ENCODE measurements around the gene IGF2BP3. TPM values are rescaled to one million over a fixed set of nuclear protein-coding genes. Genes with fewer than 3 reads are reported as not detected.

Gene IGF2BP3
- total and polyA plus RNA-seq, 3 donors from 2014 or later = 17.8 to 36.0 (median 20.1) TPM

GRCh38 chr7:23469150-23469960 is 936 bp downstream of the IGF2BP3 start:
- peak overlapping the region; percentile 29 to 55 for H3K27ac ChIP-seq

GRCh38 chr7:23468526-23469149 is 1.7 kb downstream of the IGF2BP3 start:
- Histone ChIP-seq H3K4me1 (peaks cover 3% of the 10 kb centered on the region), H3K27me3 (no peaks in the 10 kb centered on the region), H3K27ac (peak overlapping the region; percentile 29 to 55), H3K9me3 (no peaks in the 10 kb centered on the region), H3K36me3 (ENCODE audit: low read depth, missing control alignments) (no peaks in the 10 kb centered on the region), H3K4me3 (peak overlapping the region; percentile 43 to 55)
- 3 to 4% methylated on average over 20 to 40 of the region's 48 CpGs for WGBS, 2 donors
- no peak for DNase-seq
- no peak for TF ChIP-seq POLR2A (IDR thresholded peaks at IDR 0.05)
- TF ChIP-seq CTCF (IDR thresholded peaks at IDR 0.05) = no peak
- intact Hi-C loops (cut with DNase I; ENCODE audit: low total_unique reads) = no loop called here

More at GRCh38 chr7:23469150-23469960, 936 bp downstream of the IGF2BP3 start:
- intact Hi-C loops (cut with DNase I; ENCODE audit: low total_unique reads) = no loop called here
- no peak for DNase-seq
- WGBS, 2 donors = 0 to 2% methylated on average over 4 to 76 of the region's 91 CpGs
- no peak for TF ChIP-seq CTCF (IDR thresholded peaks at IDR 0.05)
- TF ChIP-seq POLR2A (IDR thresholded peaks at IDR 0.05) = no peak
- Histone ChIP-seq H3K4me3 (peak overlapping the region; percentile 43 to 55), H3K36me3 (ENCODE audit: low read depth, missing control alignments) (no peaks in the 10 kb centered on the region), H3K4me1 (peaks cover 3% of the 10 kb centered on the region), H3K9me3 (no peaks in the 10 kb centered on the region), H3K27me3 (no peaks in the 10 kb centered on the region)

GRCh38 chr7:23467806-23468525 is 2.3 kb downstream of the IGF2BP3 start:
- intact Hi-C loops (cut with DNase I; ENCODE audit: low total_unique reads) = no loop called here
- H3K36me3 ChIP-seq (ENCODE audit: low read depth, missing control alignments) = no peaks in the 10 kb centered on the region
- no peaks in the 10 kb centered on the region for H3K27me3 ChIP-seq
- no peaks in the 10 kb centered on the region for H3K9me3 ChIP-seq
- H3K27ac ChIP-seq = no peak overlapping the region
- WGBS, 2 donors = 4 to 6% methylated on average over 25 to 30 of the region's 32 CpGs
- peaks cover 3% of the 10 kb centered on the region for H3K4me1 ChIP-seq
- no peak for TF ChIP-seq CTCF (IDR thresholded peaks at IDR 0.05)
- TF ChIP-seq POLR2A (IDR thresholded peaks at IDR 0.05) = no peak
- peak overlapping the region; percentile 43 to 55 for H3K4me3 ChIP-seq
- DNase-seq = no peak

- peaks cover 3% of the 10 kb centered on the region for H3K4me1 ChIP-seq
- H3K4me3 ChIP-seq = peak overlapping the region in 1 of 2 donors; percentile 55
- WGBS, 2 donors = 15 to 23% methylated on average over 11 of the region's 11 CpGs
- no peaks in the 10 kb centered on the region for H3K9me3 ChIP-seq
- DNase-seq = no peak
- no peak for TF ChIP-seq POLR2A (IDR thresholded peaks at IDR 0.05)
- TF ChIP-seq CTCF (IDR thresholded peaks at IDR 0.05) = no peak
- H3K27me3 ChIP-seq = no peaks in the 10 kb centered on the region
- H3K36me3 ChIP-seq (ENCODE audit: low read depth, missing control alignments) = no peaks in the 10 kb centered on the region
- no peak overlapping the region for H3K27ac ChIP-seq
- intact Hi-C loops (cut with DNase I; ENCODE audit: low total_unique reads) = no loop called here
These were observed 2.9 kb downstream of the IGF2BP3 start for GRCh38 chr7:23467291-23467805.
